ENCODE data around the gene PHF2. TPM values are rescaled to one million over a fixed set of nuclear protein-coding genes. Genes with fewer than 3 reads are reported as not detected.

PHF2 gene
- total RNA-seq, 1 donor from 2014 or later: 32.0 TPM

DNA sequence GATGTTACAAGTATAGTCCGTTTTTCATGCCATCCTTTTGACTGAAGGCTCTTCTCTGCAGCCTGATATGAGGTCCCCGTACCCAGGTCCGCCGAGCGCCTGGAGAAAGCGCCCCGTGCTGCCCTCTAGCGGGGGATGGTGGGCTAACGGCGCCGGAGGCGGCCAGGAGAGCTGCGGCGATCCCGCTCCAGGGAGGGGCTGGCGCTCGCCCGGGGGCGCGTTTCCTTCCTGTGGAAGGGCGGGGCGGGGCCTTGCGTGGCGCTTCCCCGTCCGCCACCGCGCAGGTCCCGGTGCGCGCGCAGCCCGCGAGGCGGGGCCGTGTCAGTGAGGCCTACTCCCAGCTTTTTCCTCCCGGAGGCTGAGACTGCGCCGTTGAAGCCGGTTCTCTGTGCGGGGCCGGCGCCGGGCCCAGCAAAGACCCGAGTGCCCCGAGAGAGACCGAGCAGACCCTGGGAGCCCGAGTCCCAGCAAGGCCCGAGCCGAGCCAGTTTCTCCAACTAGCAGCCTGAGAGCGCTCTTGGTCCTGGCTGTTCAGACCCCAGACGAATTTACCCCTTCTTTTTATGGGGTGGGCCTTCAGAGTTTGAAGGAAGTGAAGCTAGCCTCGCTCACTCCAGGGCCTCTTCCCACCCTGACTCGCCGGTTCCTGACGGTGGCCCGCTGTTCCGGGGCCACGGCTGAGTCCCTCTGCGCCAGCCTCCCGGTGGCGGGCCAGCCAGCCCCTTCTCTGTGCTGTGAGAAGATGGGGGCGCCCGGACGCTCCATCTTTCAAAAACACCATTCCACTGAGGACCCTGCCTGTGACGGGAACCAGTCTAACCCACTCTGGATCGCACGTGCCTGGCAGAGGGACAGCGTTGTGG lies 9.7 kb upstream of the PHF2 start:
- intact Hi-C loops (cut with micrococcal nuclease): loop anchor here (10.0 kb wide), 1 partner anchor 122 kb away; no protein-coding TSS in a partner anchor

DNA sequence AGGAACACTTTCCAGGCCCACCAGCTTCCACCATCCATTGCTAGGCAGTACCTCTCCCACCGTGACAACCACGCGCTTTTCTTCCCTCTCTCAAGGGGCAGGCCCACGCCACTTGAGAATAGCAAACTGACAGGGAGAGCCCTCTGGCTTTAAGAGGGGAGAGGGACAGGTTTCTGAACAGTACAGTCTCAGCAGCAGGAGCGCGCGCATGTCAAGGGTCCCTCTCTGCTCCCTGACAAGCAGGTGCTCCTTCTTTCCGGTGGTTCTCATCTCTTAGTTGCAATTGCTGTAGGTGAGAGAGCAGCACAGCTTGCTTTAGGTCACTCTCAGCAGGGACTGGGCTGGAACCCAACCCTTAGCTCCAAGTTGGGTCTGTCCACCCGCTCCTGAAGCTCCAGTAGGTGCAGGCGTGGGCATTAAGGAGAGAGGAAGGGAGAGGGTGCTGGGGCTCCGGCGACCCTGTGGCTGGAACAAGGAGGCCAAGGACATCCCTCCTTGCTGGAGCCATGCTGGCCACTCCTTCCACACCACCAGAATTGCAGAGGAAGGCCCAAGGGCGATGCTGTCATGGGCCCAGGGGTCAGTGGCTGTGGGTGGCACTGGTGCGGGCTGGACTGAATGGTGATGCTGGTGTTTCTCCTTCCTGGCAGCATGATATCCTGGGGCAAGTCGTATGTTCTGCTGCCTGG lies 9.0 kb upstream of the PHF2 start:
- no peak for DNase-seq
- intact Hi-C loops (cut with micrococcal nuclease): loop anchor here (10.0 kb wide), 1 partner anchor 123 kb away; no protein-coding TSS in a partner anchor
- ATAC-seq: peak; percentile 15

More for the DNA sequence above, 9.7 kb upstream of the PHF2 start:
- peak; percentile 99 for ATAC-seq
- peak; percentile 100 for DNase-seq

DNA sequence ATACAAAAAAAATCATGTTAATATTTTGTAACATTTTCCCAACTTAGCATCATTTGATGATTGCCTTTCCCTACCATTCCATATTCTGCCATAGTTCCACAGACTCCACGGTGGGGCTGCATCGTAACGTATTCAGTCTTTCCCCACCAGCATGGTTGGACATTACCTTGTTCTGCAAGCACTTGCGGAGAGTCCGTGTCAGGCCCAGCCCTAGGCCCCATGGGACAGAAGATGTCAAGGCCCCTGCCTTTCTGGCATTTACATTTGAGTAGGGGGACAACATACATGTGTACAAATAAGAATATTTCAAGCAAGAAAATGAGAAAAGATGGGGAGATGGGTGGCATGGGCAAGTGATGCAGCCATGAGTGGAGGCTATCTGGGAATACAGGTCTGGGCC lies 8.2 kb upstream of the PHF2 start:
- no peak for DNase-seq
- intact Hi-C loops (cut with micrococcal nuclease): loop anchor here (10.0 kb wide), 1 partner anchor 123 kb away; no protein-coding TSS in a partner anchor
- ATAC-seq: no peak

DNA sequence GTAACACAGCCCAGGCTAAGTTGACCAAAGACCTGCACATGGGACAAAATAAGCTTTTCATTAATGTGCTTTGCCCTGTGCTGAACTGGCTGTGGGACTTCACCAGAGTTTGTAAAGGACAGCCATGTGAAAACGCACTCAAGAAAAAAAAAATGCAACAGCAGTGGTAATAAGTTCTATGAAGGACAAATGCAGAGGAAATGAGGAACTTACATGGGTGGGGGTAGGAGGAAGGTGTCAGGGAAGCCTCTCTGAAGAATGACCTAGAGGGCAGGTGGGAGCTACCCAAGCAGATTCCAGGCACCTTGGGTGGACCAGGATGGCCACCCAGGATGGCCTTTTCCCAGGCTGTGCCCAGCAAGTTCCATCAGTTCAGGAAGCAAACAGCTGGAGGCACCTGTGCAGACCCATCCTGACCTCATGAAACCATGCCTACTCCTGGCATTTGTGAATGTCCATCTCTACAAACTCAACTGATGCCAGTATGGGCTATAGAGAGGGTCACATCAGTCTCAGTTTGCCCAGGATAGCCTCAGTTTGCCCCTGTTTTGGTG lies 6.7 kb upstream of the PHF2 start:
- intact Hi-C loops (cut with micrococcal nuclease): loop anchor here (10.0 kb wide), 1 partner anchor 125 kb away; no protein-coding TSS in a partner anchor
- DNase-seq (no peak), ATAC-seq (no peak)

GRCh38 chr9:93572221-93572620 lies 4.2 kb upstream of the PHF2 start:
- no peak for ATAC-seq
- intact Hi-C loops (cut with micrococcal nuclease): no loop called here
- DNase-seq: no peak

DNA sequence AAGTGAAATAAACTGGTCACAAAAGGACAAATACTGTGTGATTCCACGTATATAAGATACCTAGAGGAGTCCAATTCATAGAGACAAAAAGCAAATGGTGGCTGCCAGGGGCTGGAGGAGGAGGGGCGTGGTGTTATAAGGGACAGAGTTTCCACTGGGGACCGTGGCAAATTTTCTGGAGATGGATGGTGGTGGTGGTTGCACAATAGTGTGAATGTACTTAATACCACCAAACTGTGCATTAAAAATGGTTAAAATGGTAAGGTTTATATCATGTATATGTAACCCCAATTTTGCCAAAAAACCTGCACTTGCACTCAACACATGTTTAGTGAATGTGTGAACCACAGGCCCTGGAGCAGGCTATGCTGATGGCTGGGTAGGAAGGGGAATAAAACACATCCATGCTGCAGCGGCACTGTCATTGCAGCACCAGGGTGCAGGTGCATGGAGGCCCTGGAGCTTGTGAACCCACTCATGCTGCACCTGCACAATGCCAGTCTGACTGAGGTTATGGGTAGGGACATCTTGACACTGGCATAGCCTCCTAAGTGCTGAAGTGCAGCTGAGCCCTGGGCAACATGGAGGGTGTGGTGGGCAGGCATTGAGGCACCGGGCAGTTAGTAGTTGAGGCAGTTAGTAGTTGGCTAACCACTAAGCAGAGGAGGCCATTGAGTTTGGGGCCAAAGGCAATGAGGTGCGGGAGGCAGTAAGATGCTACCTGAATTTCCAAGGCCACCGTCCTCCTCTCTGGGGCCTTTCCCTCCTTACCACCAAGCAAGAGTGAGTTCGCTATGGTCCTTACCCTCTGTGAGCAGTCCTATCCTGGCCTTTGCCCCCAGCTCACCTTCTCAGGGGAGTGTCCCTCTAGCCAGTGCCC lies 3.5 kb upstream of the PHF2 start:
- no peak for ATAC-seq
- no peak for DNase-seq
- intact Hi-C loops (cut with micrococcal nuclease): no loop called here

GRCh38 chr9:93573516-93573828 lies 2.9 kb upstream of the PHF2 start:
- intact Hi-C loops (cut with micrococcal nuclease): no loop called here
- no peak for DNase-seq
- no peak for ATAC-seq

DNA sequence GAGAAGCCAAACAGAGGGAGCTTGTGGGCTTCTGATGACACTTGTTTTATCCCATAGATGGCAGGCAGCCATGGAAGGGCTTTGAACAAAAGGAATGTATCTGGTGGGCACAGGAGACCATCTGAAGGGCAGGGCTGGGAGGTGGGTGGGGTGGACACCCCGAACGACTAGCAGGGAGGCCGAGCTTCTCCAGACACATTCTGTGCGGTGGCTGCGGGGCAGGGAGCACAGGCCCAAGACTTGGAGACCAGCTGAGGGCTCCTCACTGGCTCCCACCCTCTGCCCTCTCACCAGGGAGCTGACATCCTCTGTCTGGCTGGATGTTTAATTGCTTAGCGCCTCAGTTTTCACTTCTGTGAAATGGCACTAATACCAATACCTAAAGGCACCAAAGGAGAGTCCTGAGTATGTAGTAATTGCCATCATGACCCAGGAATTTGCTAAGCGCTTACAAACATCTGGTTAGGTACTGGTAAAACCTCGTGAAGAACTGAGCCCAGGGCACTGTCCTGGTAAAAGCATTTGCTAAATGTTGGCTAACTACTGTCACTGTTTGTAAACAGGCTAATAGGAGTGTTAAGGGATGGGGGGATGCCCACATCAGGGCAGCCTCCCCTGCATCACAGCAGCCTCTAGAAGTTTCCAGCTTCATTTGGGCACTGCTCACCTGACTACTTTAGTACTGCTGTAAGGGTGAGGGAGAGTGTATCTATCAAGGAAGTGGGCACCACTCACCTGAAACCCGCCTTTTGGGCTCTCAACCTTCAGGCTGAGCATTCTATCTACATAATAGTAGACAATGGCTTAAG lies 2.1 kb upstream of the PHF2 start:
- ATAC-seq (no peak), DNase-seq (no peak)
- intact Hi-C loops (cut with micrococcal nuclease): no loop called here

DNA sequence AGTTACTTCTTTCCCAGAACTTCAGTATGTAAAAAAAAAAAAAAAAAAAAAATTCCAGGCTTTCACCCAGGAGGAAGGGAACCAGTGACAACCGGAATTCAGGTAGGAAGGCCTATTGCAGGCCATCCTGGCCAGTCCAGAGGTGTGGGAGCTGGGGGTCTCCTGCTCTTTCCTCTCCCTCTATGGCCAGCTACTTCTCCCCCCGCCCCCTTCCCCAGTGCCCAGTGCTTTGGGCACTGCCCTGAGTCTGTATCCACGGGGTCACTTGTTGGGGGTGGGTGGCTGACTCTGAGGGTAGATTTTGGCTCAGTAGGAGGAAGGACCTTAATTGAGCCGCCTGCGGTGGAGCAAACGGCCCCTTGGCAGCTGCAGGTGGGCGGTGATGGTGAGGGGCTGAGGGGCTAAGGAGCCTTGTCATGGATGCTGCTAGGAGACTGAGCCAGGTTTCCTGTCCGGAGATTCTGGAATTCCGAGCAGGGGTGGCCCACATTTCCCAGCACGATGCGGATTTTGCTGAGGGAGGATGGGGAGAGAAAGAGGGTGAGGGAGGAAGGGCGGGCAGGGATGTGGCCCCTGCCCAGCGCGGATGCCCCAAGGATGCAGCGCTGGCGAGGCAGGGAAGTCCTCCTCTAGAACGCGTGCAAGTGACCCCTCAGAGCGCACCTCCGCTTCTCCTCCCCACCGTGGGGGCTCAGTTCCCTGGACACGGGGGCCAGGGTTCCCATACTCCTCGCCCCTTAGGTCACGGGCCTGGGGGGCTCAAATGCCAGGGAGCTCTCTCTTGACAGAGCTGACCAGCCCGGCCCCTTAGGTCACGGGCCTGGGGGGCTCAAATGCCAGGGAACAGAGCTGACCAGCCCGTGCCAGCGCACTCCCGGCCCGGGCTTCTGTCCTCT lies 1.2 kb upstream of the PHF2 start:
- DNase-seq (peak; percentile 40), ATAC-seq (no peak)
- intact Hi-C loops (cut with micrococcal nuclease): no loop called here

DNA sequence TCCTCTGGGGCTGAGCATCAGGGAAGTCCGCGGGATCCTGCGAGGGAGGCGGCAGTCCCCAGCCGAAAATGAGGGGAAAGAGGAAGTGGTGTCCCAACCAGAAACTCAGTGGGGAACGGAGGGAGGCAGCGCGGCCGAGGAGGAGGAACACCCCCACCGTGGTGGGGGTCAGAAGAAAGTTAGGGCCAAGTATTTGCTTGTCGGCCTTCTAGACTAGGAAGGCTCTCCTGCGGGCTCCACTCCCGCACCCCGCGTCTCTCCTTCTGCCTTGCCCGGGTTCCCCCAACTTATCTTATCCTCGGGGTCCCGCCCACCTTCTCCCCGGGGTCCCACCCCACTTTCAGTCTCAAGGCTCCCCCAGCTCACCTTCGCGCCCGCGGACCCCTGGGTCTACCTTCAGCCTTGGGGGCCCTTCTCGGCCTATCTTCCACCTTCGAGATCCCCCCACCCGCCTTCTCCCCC lies 557 bp upstream of the PHF2 start:
- DNase-seq (peak; percentile 69), ATAC-seq (peak; percentile 24)
- intact Hi-C loops (cut with micrococcal nuclease): no loop called here

GRCh38 chr9:93577078-93577974 lies 942 bp downstream of the PHF2 start:
- intact Hi-C loops (cut with micrococcal nuclease): no loop called here
- peak; percentile 19 for ATAC-seq
- peak; percentile 75 for DNase-seq

DNA sequence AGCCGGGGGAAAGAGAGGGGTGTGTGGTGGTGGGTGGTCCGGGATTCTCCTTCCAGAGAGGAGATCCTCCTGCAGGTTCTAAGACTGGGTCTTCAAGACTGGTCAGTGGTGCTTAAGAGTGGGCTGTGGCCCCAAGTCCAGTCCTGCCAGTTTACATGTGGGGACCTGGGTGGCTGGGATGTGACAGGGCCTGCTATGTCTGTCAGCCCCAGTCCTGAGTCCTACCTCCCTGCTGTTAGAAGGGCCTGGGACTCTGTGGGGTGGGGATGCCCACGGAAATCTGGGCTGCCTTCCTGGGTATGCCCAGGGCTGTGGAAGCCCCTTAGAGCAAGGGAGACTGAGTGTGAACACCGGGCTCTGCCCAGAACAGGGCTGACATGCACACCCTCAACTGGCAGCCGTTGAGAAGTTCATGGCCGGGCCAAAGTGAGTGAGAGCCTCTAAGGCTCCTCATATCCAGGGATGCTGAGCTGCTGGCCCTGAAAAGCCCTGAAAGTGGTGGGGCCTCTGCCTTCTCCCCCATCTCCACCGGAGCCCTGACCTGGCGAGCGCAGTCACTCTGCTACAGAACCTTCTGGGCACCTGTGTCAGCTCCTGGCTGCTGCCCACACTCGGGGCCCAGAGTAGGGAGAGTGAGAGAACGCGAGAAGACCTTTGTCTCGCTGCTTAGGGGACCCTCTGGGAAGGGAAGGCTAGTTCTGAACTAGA lies 1.7 kb downstream of the PHF2 start:
- peak; percentile 27 for ATAC-seq
- DNase-seq: no peak
- intact Hi-C loops (cut with micrococcal nuclease): no loop called here

DNA sequence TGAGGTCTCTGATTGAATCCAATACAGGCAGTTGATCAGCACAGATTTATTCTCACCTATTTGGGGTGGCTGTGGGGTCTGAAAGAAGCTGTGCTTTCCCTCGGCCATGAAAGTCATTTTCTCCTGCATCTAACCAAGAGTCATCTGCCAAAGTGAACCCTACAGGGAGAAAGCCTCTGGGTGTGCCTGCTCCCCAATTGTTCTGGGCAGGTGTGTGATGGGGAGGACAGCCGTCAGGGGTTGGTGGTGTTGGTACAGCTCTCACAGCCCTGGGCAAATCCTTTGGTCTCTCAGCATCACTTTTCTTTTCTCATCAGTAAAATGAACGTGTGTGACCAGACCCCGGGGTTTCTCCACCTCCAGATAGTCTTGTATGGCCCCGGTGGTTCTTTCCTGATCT lies 2.5 kb downstream of the PHF2 start:
- no peak for ATAC-seq
- DNase-seq: no peak
- intact Hi-C loops (cut with micrococcal nuclease): no loop called here

- DNase-seq (peak; percentile 39), ATAC-seq (peak; percentile 56)
- intact Hi-C loops (cut with micrococcal nuclease): no loop called here
Observed at GRCh38 chr9:93579711-93580516, 3.5 kb downstream of the PHF2 start.
